ENCODE data around the gene ZFYVE1. TPM values are rescaled to one million over a fixed set of nuclear protein-coding genes. Genes with fewer than 3 reads are reported as not detected.
A peak's percentile ranks its signal among the peaks of the same experiment; 100 is the strongest.

The ZFYVE1 gene
- total RNA-seq, 1 donor from 2014 or later, result 14.3 TPM

GRCh38 chr14:72970824-72971434 lies 56.0 kb downstream of the ZFYVE1 start:
- H3K9me3 Mint-ChIP-seq, result no peaks in the 10 kb centered on the region

GRCh38 chr14:72970058-72970630 lies 56.8 kb downstream of the ZFYVE1 start:
- H3K27ac Mint-ChIP-seq (ENCODE audit: unreplicated experiment), result peak overlapping the region; percentile 27
- peaks cover 8% of the 10 kb centered on the region for H3K36me3 Mint-ChIP-seq (ENCODE audit: low read depth)
- DNase-seq (ENCODE audit: low read depth, low spot score), result no peak
- H3K4me3 Mint-ChIP-seq, result no peak overlapping the region
- H3K4me1 Mint-ChIP-seq, result peaks cover 14% of the 10 kb centered on the region
- H3K27me3 Mint-ChIP-seq (ENCODE audit: low read depth), result no peaks in the 10 kb centered on the region
- no peak for TF ChIP-seq CTCF (conservative IDR thresholded peaks at IDR 0.05)
- H3K9me3 Mint-ChIP-seq, result no peaks in the 10 kb centered on the region

More at GRCh38 chr14:72970824-72971434, 56.0 kb downstream of the ZFYVE1 start:
- Mint-ChIP-seq H3K4me3 (no peak overlapping the region), H3K4me1 (peaks cover 14% of the 10 kb centered on the region), H3K27me3 (ENCODE audit: low read depth) (no peaks in the 10 kb centered on the region), H3K27ac (ENCODE audit: unreplicated experiment) (no peak overlapping the region), H3K36me3 (ENCODE audit: low read depth) (peaks cover 8% of the 10 kb centered on the region)
- no peak for DNase-seq (ENCODE audit: low read depth, low spot score)
- no peak for TF ChIP-seq CTCF (conservative IDR thresholded peaks at IDR 0.05)

GRCh38 chr14:72968316-72968715 lies 58.6 kb downstream of the ZFYVE1 start:
- Mint-ChIP-seq H3K4me1 (peaks cover 14% of the 10 kb centered on the region), H3K4me3 (no peak overlapping the region), H3K9me3 (no peaks in the 10 kb centered on the region), H3K36me3 (ENCODE audit: low read depth) (peaks cover 8% of the 10 kb centered on the region), H3K27me3 (ENCODE audit: low read depth) (no peaks in the 10 kb centered on the region), H3K27ac (ENCODE audit: unreplicated experiment) (no peak overlapping the region)
- DNase-seq (ENCODE audit: low read depth, low spot score), result no peak
- no peak for TF ChIP-seq CTCF (conservative IDR thresholded peaks at IDR 0.05)

GRCh38 chr14:72966038-72966437 lies 60.9 kb downstream of the ZFYVE1 start:
- Mint-ChIP-seq H3K36me3 (ENCODE audit: low read depth) (peaks cover 8% of the 10 kb centered on the region), H3K27ac (ENCODE audit: unreplicated experiment) (no peak overlapping the region), H3K4me3 (no peak overlapping the region), H3K4me1 (peaks cover 14% of the 10 kb centered on the region), H3K9me3 (no peaks in the 10 kb centered on the region), H3K27me3 (ENCODE audit: low read depth) (no peaks in the 10 kb centered on the region)
- DNase-seq (ENCODE audit: low read depth, low spot score), result no peak
- no peak for TF ChIP-seq CTCF (conservative IDR thresholded peaks at IDR 0.05)

- no peak for DNase-seq (ENCODE audit: low read depth, low spot score)
- H3K27me3 Mint-ChIP-seq (ENCODE audit: low read depth), result no peaks in the 10 kb centered on the region
- peaks cover 8% of the 10 kb centered on the region for H3K36me3 Mint-ChIP-seq (ENCODE audit: low read depth)
- no peaks in the 10 kb centered on the region for H3K9me3 Mint-ChIP-seq
- no peak overlapping the region for H3K4me3 Mint-ChIP-seq
- TF ChIP-seq CTCF (conservative IDR thresholded peaks at IDR 0.05), result no peak
- H3K4me1 Mint-ChIP-seq, result peaks cover 11% of the 10 kb centered on the region
- H3K27ac Mint-ChIP-seq (ENCODE audit: unreplicated experiment), result peak overlapping the region; percentile 79
Measured at GRCh38 chr14:72965249-72965648, 61.7 kb downstream of the ZFYVE1 start.
